CD8-positive, alpha-beta memory T cell (primary cell): Measurements from ENCODE around the gene ZBTB46. TPM values are rescaled to one million over a fixed set of nuclear protein-coding genes. Genes with fewer than 3 reads are reported as not detected.
A peak's percentile ranks its signal among the peaks of the same experiment; 100 is the strongest.

Experiments used
- CTCF ChIA-PET: fragments of 350-600 bp; sonication (Branson Sonifier 250); formaldehyde crosslinking; loops from one replicate; lab custom pipeline; 2021; ENCODE audit warnings: antibody characterized with exemption; lab: Charles Lee
- POLR2A ChIA-PET: fragments of 350-600 bp; sonication (Branson Sonifier 250); formaldehyde crosslinking; loops from one replicate; lab custom pipeline; 2021; ENCODE audit warnings: antibody characterized with exemption; lab: Charles Lee
- DNase-seq, 5 donors: peaks; one replicate each; pipeline versions ENCODE4 v3.0.0 to v3.0.0-alpha.2; 2020 to 2022; ENCODE audit warnings: mixed read lengths in 1 of 5
- H3K27ac ChIP-seq: one replicate; pipeline ENCODE4 v1.7.0; 2013; ENCODE audit warnings: low read depth, mild to moderate bottlenecking, low read length, moderate library complexity
- H3K27me3 ChIP-seq: 2 replicates; pipeline ENCODE4 v1.7.0; 2013; ENCODE audit warnings: low read length, mild to moderate bottlenecking; ENCODE audit not compliant: insufficient read depth, poor library complexity, severe bottlenecking
- H3K36me3 ChIP-seq: 2 replicates; pipeline ENCODE4 v1.7.0; 2013; ENCODE audit warnings: mild to moderate bottlenecking, low read length, moderate library complexity; ENCODE audit not compliant: insufficient read depth
- H3K4me1 ChIP-seq: 2 replicates; pipeline ENCODE4 v1.7.0; 2013; ENCODE audit warnings: mild to moderate bottlenecking, low read length, moderate library complexity; ENCODE audit not compliant: insufficient read depth
- H3K4me3 ChIP-seq: 2 replicates; pipeline ENCODE4 v1.7.0; 2013; ENCODE audit warnings: mild to moderate bottlenecking, low read length
- H3K9me3 ChIP-seq: 2 replicates; pipeline ENCODE4 v1.7.0; 2013; ENCODE audit warnings: mild to moderate bottlenecking, low read length
- H3K27ac Mint-ChIP-seq, 8 donors: one replicate each; pipeline ENCODE4 v1.8.0; 2020 to 2021; ENCODE audit warnings: mixed read lengths in 8 of 8, mild to moderate bottlenecking in 6 of 8, inconsistent platforms in 3 of 8, moderate library complexity in 3 of 8
- H3K27me3 Mint-ChIP-seq, 2 donors: one replicate each; pipeline ENCODE4 v1.8.0; 2020 to 2021; ENCODE audit warnings: mixed read lengths in 2 of 2, mild to moderate bottlenecking in 1 of 2, moderate library complexity in 1 of 2
- H3K36me3 Mint-ChIP-seq, 3 donors: one replicate each; pipeline ENCODE4 v1.8.0; 2020 to 2021; ENCODE audit warnings: mixed read lengths in 3 of 3, inconsistent platforms in 1 of 3, mild to moderate bottlenecking in 1 of 3
- H3K4me1 Mint-ChIP-seq, 3 donors: one replicate each; pipeline ENCODE4 v1.8.0; 2020 to 2021; ENCODE audit warnings: mixed read lengths in 3 of 3, inconsistent platforms in 1 of 3, mild to moderate bottlenecking in 1 of 3
- H3K4me3 Mint-ChIP-seq, 7 donors: one replicate each; pipeline ENCODE4 v1.8.0; 2020 to 2021; ENCODE audit warnings: mixed read lengths in 7 of 7, mild to moderate bottlenecking in 6 of 7, moderate library complexity in 4 of 7, inconsistent platforms in 2 of 7
- H3K9me3 Mint-ChIP-seq, 5 donors: one replicate each; pipeline ENCODE4 v1.8.0; 2020 to 2022; ENCODE audit warnings: mixed read lengths in 5 of 5, mild to moderate bottlenecking in 3 of 5, moderate library complexity in 2 of 5, inconsistent platforms in 1 of 5
- polyA plus RNA-seq: library from polyadenylated mRNA; unstranded; fragments of 300-500 nt; fragmentation: Illumina TruSeq; gene quantifications from one replicate; pipeline ENCODE4 v1.2.3, GENCODE V29; 2021
- total RNA-seq, 2 experiments: library from RNA; stranded (reverse); gene quantifications; one replicate each; pipeline ENCODE4 v1.2.3, GENCODE V29; 2021

The ZBTB46 gene
- total and polyA plus RNA-seq, 3 experiments from 2014 or later: 0.08 to 0.39 (median 0.31) TPM

DNA sequence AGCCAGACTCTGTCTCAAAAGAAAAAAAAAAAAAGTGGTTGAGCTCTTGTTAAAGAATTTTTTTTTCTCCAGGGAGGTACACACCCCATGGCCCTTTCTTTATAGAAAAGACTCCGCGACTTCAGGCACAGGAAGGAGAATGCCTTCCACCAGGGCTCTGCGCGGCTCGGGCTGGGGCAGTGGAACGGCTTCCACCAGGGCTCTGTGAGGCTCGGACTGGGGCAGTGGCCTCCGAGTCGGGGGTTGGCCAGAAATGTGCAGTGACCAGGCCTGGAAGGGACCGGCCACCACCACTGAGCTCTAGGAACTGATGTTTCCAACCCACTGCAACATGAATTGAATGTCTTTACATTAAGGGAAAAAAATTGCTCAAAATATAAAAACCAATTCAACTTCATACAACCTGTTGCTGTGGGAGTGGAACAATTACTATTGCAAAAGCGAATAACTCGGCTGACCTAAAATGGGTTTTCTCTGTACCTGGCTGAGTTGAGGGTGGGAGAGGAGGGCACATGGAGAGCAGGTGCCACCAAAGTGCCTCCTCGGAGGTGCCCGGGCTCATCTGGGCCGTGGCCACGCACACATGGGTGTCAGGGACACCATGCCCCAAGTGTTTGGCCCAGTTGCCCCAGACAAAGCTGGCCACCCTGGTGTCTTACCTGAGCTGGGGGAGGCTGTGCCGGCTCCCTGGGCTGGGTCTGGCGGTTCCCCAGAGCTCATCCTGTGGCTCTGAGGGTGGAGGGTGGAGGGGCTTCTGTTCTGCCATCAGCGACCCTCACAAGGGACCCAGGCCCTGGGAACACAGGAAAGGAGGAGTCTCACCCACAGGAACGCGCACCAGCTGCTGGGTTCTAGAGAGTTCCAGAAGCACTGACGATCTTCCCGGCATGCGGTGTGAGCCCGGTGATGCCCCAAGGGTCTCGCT is 62.2 kb downstream of the ZBTB46 start:
- ChIA-PET POLR2A (no interaction called here), CTCF (no interaction called here)
- Mint-ChIP-seq H3K4me1 (no peaks in the 10 kb centered on the region), H3K36me3 (no peaks in the 10 kb centered on the region), H3K4me3 (no peak overlapping the region), H3K27me3 (peaks cover 0 to 4% of the 10 kb centered on the region in 2 donors), H3K9me3 (no peaks in the 10 kb centered on the region), H3K27ac (no peak overlapping the region)
- H3K36me3 ChIP-seq: no peaks in the 10 kb centered on the region
- H3K9me3 ChIP-seq: no peaks in the 10 kb centered on the region
- H3K4me3 ChIP-seq: no peak overlapping the region
- no peak for DNase-seq
- H3K27ac ChIP-seq: no peak overlapping the region
- H3K4me1 ChIP-seq: no peaks in the 10 kb centered on the region
- H3K27me3 ChIP-seq: no peaks in the 10 kb centered on the region

DNA sequence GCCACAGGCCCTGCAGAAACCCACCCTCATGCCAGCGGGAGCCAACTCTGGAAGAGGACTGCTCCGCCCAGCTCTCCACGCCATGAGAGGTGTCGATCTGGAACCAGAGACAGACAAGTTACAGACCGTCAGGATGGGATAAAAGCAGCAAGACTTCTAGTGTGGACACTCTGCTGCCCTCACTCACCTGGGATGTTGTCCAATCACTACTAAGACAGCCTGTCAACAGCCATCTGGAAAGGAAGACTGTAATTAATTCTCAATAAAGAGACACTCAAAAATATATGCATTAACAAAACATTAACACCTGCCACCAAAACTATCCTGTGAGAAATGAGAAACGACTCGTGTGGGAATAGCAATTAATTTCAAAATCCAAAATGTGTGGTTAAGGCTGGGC is 63.2 kb downstream of the ZBTB46 start:
- Mint-ChIP-seq H3K27ac (no peak overlapping the region), H3K9me3 (no peaks in the 10 kb centered on the region), H3K4me1 (no peaks in the 10 kb centered on the region), H3K36me3 (no peaks in the 10 kb centered on the region), H3K27me3 (peaks cover 2 to 4% of the 10 kb centered on the region in 2 donors), H3K4me3 (no peak overlapping the region)
- Histone ChIP-seq H3K36me3 (no peaks in the 10 kb centered on the region), H3K4me1 (no peaks in the 10 kb centered on the region), H3K9me3 (no peaks in the 10 kb centered on the region), H3K4me3 (no peak overlapping the region), H3K27me3 (no peaks in the 10 kb centered on the region), H3K27ac (no peak overlapping the region)
- no peak for DNase-seq
- ChIA-PET CTCF (no interaction called here), POLR2A (no interaction called here)

DNA sequence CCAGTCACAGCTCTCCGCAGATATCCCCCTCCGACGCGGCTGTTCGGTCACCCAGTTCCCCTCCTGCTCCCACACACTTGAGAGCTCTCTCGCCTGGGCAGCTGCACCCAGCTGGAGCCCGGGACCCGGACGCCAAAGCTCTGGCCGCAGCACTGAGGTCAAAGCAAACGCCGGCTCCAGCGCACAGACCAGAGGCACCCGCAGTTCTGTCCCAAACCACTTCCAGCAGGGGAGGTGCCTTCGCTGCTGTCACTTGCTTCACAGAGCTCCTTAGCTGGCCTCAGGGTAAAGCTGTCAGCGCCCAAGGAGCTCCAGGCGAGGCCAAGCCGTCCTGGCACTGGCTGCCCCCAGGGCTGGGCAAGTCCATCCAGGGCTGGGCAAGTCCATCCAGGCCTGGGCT is 63.6 kb downstream of the ZBTB46 start:
- peaks cover 2 to 4% of the 10 kb centered on the region in 2 donors for H3K27me3 Mint-ChIP-seq
- H3K9me3 ChIP-seq: no peaks in the 10 kb centered on the region
- H3K27ac ChIP-seq: no peak overlapping the region
- H3K9me3 Mint-ChIP-seq: no peaks in the 10 kb centered on the region
- H3K4me3 Mint-ChIP-seq: no peak overlapping the region
- DNase-seq: no peak
- H3K27me3 ChIP-seq: no peaks in the 10 kb centered on the region
- H3K36me3 ChIP-seq: no peaks in the 10 kb centered on the region
- POLR2A ChIA-PET: no interaction called here
- no peaks in the 10 kb centered on the region for H3K36me3 Mint-ChIP-seq
- H3K4me1 ChIP-seq: no peaks in the 10 kb centered on the region
- no peaks in the 10 kb centered on the region for H3K4me1 Mint-ChIP-seq
- H3K4me3 ChIP-seq: no peak overlapping the region
- no peak overlapping the region for H3K27ac Mint-ChIP-seq
- CTCF ChIA-PET: no interaction called here

DNA sequence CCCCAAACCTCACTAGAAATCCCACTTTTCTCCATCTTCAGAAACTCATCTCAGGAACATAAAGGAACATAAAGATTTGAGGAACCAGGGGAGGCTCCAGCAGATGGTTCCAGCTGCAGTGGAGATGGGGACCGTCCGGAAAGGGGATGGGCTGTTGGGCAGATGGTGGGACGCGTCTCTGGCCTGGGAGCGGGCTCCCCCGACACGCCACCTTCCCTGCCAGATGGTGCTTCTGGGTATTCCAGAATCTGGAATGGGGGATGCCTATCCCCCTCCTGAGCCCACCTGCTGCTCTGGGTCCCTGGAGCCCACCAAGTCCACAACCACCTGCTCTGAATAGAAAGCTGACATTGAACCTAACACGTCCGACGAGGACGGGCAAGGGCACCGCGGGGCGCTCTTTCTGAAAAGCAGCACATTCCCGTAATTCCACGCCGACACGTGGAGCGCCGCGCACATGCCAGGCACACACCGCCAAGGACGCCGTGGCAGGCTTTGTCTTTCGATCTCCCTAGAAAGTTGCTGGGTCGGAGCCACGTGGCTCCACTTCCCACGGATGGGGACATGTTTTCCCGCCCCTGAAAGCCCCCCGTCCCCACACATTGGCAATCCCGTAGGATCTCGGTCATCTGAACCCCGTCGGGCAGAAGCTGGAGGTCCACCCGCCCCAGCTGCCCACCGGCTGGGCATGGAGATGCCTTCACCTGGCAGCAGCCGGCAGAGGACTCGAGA is 64.2 kb downstream of the ZBTB46 start:
- Histone ChIP-seq H3K9me3 (no peaks in the 10 kb centered on the region), H3K36me3 (no peaks in the 10 kb centered on the region), H3K4me1 (no peaks in the 10 kb centered on the region), H3K27ac (no peak overlapping the region), H3K27me3 (no peaks in the 10 kb centered on the region), H3K4me3 (no peak overlapping the region)
- no peak for DNase-seq
- no peak overlapping the region for H3K4me3 Mint-ChIP-seq
- POLR2A ChIA-PET: interaction anchor here (0.5 kb wide), 1 partner anchor 27 kb away, joined by 3 read pairs; no protein-coding TSS in a partner anchor
- H3K9me3 Mint-ChIP-seq: no peaks in the 10 kb centered on the region
- H3K36me3 Mint-ChIP-seq: no peaks in the 10 kb centered on the region
- CTCF ChIA-PET: no interaction called here
- H3K4me1 Mint-ChIP-seq: no peaks in the 10 kb centered on the region
- H3K27ac Mint-ChIP-seq: no peak overlapping the region
- peaks cover 2 to 4% of the 10 kb centered on the region in 2 donors for H3K27me3 Mint-ChIP-seq

DNA sequence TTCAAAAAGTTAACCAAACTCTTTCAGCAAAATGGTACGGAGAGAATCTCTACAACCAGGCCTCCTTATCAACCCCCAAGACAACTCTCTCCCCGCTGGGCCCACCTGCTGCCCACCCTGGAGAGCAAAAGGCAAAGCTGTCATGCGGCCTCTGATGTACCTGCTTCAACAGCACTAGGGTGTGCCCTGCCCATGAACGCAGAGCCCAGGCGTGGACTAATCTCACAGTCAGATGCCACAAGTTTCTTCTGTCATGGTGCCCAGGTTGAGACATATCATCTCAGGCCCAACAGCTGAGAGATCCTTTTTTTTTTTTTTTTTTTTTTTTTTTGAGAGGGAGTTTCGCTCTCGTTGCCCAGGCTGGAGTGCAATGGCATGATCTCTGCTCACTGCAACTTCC is 65.2 kb downstream of the ZBTB46 start:
- Mint-ChIP-seq H3K27ac (peak overlapping the region in 1 of 8 donors; percentile 46), H3K9me3 (no peaks in the 10 kb centered on the region), H3K4me1 (no peaks in the 10 kb centered on the region), H3K27me3 (peaks cover 2 to 4% of the 10 kb centered on the region in 2 donors), H3K36me3 (no peaks in the 10 kb centered on the region), H3K4me3 (no peak overlapping the region)
- H3K36me3 ChIP-seq: no peaks in the 10 kb centered on the region
- ChIA-PET POLR2A (no interaction called here), CTCF (no interaction called here)
- no peaks in the 10 kb centered on the region for H3K9me3 ChIP-seq
- no peak overlapping the region for H3K27ac ChIP-seq
- no peak overlapping the region for H3K4me3 ChIP-seq
- DNase-seq: no peak
- no peaks in the 10 kb centered on the region for H3K27me3 ChIP-seq
- no peaks in the 10 kb centered on the region for H3K4me1 ChIP-seq

DNA sequence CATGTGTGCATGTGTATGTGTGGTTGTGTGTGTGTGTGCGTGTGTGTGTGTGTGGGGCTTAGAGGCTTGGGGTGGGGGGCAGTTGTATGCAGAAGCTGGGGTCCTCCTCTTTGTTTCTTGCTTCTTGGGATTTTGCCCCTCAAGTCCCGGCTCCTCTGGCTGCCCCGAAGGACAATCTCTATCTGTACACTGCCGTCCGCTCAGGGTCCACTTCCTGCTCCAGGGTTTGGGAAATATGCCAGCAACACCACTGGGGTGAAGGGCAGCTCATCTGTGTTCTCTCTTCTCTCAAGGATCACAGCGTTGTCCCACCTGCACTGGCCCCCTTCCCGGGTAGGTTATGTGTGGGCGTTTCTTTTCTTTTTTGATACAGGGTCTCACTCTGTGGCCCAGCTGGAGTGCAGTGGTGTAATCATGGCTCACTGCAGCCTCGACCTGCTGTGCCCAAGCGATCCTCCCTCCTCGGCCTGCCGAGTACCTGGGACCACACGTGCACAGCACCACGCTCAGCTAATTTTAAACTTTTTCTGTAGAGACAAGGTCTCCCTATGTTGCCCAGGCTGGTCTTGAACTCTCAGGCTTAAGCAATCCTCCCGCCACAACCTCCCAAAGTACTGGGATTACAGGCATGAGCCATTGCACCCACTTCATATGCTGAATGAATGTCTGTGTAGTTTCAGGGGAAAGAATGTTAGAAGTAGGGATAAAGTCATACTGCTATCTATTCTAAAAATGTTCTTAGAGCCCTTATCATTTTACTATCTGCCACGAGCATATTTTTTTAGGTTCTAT is 65.8 kb downstream of the ZBTB46 start:
- Histone ChIP-seq H3K36me3 (no peaks in the 10 kb centered on the region), H3K27me3 (no peaks in the 10 kb centered on the region), H3K4me1 (no peaks in the 10 kb centered on the region), H3K27ac (no peak overlapping the region), H3K9me3 (no peaks in the 10 kb centered on the region), H3K4me3 (no peak overlapping the region)
- Mint-ChIP-seq H3K4me3 (no peak overlapping the region), H3K9me3 (no peaks in the 10 kb centered on the region), H3K27me3 (peaks cover 2 to 4% of the 10 kb centered on the region in 2 donors), H3K27ac (peak overlapping the region in 2 of 8 donors; percentile 29 to 46), H3K36me3 (no peaks in the 10 kb centered on the region), H3K4me1 (no peaks in the 10 kb centered on the region)
- POLR2A ChIA-PET: no interaction called here
- no peak for DNase-seq
- CTCF ChIA-PET: interaction anchor here (1.2 kb wide), 1 partner anchor 29 kb away, joined by 3 read pairs; the partner anchor contains the start of gene LIME1

DNA sequence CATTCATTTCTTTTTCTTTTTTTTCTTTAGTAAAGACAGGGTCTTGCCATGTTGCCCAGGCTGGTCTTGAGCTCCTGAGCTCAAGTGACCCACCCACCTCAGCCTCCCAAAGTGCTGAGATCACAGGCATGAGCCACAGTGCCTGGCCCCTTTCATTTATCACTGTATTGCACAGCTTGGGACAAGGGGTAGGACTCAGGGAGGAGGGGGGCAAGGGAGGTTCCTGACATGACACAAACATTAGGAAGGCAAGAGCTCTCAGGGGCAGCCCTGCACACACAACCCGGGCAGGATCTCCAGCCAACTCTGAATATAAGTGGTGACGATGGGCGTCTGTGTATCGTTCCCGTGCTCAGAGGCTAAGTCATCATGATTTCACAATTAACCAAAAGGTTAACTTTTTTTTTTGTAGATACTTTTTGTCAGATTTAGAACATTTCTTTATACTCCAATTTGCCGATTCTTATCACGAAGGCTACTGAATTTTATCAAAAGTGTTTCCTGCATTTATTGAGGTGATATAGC is 71.6 kb downstream of the ZBTB46 start:
- peaks cover 12% of the 10 kb centered on the region for H3K4me1 ChIP-seq
- no peak overlapping the region for H3K4me3 Mint-ChIP-seq
- H3K27ac Mint-ChIP-seq: no peak overlapping the region
- H3K9me3 ChIP-seq: no peaks in the 10 kb centered on the region
- no peaks in the 10 kb centered on the region for H3K27me3 ChIP-seq
- POLR2A ChIA-PET: interaction anchor here (1.1 kb wide), 1 partner anchor 7 kb away, joined by 7 read pairs; no protein-coding TSS in a partner anchor
- peaks cover 6 to 22% (median 18%) of the 10 kb centered on the region in 3 donors for H3K4me1 Mint-ChIP-seq
- H3K27me3 Mint-ChIP-seq: peaks cover 0 to 2% of the 10 kb centered on the region in 2 donors
- H3K27ac ChIP-seq: no peak overlapping the region
- no peaks in the 10 kb centered on the region for H3K36me3 Mint-ChIP-seq
- no peak overlapping the region for H3K4me3 ChIP-seq
- no peaks in the 10 kb centered on the region for H3K36me3 ChIP-seq
- no peaks in the 10 kb centered on the region for H3K9me3 Mint-ChIP-seq
- DNase-seq: no peak
- CTCF ChIA-PET: interaction anchor here (0.7 to 0.9 kb wide), 2 partner anchors 26 to 263 kb away, joined by 3 read pairs; no protein-coding TSS in a partner anchor
